ENCODE measurements around the gene CDC42BPB. TPM values are rescaled to one million over a fixed set of nuclear protein-coding genes. Genes with fewer than 3 reads are reported as not detected.
"Not testable (repeated sequence)": the region's sequence is repeated elsewhere in the genome, so short reads cannot be mapped to it uniquely, and the experiment has no call there.

The CDC42BPB gene
- total and polyA plus RNA-seq, 12 donors: 29.6 to 83.6 (median 69.3) TPM

DNA sequence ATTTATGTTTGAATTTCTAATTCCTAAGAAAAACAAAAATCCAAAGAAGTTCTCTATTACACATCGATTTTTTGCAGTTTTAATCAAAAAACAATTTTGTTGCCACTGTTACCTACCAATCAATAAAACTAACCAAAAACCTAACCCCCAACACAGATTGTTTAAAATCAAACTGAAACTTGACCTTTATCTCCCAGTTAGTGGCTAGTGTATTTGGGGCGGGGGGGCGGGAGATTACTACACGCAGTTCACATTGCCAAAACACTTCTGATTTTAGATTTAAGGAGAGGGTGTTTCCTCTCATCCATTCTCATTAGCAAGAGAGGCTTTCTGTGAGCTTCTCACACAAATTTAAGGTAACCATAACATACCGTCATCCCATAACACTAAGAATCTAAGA is 6.4 kb downstream of the CDC42BPB start:
- H3K4me1 ChIP-seq: peaks cover 5 to 76% (median 48%) of the 10 kb centered on the region in 9 donors
- no peak for ATAC-seq
- DNase-seq: no peak

DNA sequence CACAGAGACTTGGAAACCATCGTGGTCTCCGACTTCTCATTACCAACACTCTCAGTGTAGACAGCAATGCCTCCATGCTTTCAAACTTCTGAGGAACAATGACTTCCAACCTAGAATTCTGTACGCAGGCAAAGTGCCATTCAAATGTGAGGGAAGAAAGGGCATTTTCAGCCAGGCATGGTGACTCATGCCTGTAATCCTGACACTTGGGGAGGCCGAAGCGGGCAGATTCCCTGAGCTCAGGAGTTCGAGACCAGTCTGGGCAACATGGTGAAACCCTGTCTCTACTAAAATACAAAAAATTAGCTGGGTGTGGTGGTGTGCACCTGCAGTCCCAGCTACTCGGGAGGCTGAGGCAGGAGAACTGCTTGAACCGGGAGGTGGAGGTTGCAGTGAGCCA is 9.9 kb downstream of the CDC42BPB start:
- peaks cover 6 to 72% (median 37%) of the 10 kb centered on the region in 9 donors for H3K4me1 ChIP-seq
- intact Hi-C loops (cut with DNase I); ATAC-seq; H3K27ac ChIP-seq; DNase-seq; H3K4me3 ChIP-seq; H3K9me3 ChIP-seq; H3K27me3 ChIP-seq: not testable (repeated sequence)
- 92 to 95% methylated on average over 8 of the region's 8 CpGs for WGBS, 2 donors
- H3K36me3 ChIP-seq: peaks cover 0 to 19% (median 0%) of the 10 kb centered on the region in 9 donors

More for the DNA sequence above, 6.4 kb downstream of the CDC42BPB start:
- intact Hi-C loops (cut with DNase I): loop anchor here in 2 of 10 donors (10.0 kb wide), 2 partner anchors 456 to 794 kb away; partner anchors contain the start of genes PPP1R13B (in 1 of the 2) and RCOR1 (in 1 of the 2)
- Histone ChIP-seq H3K4me3 (no peak overlapping the region), H3K27me3 (no peaks in the 10 kb centered on the region), H3K27ac (no peak overlapping the region), H3K36me3 (peaks cover 0 to 28% (median 0%) of the 10 kb centered on the region in 9 donors), H3K9me3 (no peaks in the 10 kb centered on the region)
- WGBS, 2 donors: 64 to 68% methylated on average over 5 of the region's 5 CpGs
- TF ChIP-seq, protein P1, sequence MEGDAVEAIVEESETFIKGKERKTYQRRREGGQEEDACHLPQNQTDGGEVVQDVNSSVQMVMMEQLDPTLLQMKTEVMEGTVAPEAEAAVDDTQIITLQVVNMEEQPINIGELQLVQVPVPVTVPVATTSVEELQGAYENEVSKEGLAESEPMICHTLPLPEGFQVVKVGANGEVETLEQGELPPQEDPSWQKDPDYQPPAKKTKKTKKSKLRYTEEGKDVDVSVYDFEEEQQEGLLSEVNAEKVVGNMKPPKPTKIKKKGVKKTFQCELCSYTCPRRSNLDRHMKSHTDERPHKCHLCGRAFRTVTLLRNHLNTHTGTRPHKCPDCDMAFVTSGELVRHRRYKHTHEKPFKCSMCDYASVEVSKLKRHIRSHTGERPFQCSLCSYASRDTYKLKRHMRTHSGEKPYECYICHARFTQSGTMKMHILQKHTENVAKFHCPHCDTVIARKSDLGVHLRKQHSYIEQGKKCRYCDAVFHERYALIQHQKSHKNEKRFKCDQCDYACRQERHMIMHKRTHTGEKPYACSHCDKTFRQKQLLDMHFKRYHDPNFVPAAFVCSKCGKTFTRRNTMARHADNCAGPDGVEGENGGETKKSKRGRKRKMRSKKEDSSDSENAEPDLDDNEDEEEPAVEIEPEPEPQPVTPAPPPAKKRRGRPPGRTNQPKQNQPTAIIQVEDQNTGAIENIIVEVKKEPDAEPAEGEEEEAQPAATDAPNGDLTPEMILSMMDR (IDR thresholded peaks at IDR 0.05): no peak

DNA sequence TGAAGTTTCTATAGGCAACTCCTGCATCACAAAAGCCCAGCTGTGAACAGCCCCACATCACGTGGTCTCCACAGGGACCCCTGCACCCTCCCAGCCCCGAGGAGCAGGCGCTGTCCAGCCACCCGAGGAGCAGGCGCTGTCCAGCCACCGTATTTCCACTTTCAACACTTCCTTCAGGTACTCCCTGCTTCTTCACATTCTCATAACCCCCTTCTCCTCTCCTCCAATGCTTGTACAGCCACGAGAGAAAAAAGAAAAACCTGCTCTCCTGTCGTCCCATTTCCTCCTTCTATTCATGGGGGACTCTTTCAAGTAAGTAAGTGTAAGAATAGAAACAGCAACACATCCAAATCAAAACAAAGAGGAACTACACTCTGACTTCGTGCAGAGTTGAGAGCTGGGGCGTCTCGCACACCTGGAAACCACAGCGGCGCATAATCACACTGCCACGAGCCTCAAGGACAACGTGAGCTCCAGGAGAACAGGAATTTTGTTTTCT is 11.9 kb downstream of the CDC42BPB start:
- peaks cover 0 to 8% (median 0%) of the 10 kb centered on the region in 11 donors for H3K9me3 ChIP-seq
- TF ChIP-seq, protein P1 (IDR thresholded peaks at IDR 0.05): no peak
- H3K27me3 ChIP-seq: no peaks in the 10 kb centered on the region
- peaks cover 0 to 35% (median 6%) of the 10 kb centered on the region in 9 donors for H3K36me3 ChIP-seq
- DNase-seq: no peak
- ATAC-seq: peak in 3 of 8 donors; percentile 31 to 51 (median 33)
- peaks cover 6 to 57% (median 28%) of the 10 kb centered on the region in 9 donors for H3K4me1 ChIP-seq
- no peak overlapping the region for H3K27ac ChIP-seq
- H3K4me3 ChIP-seq: no peak overlapping the region
- intact Hi-C loops (cut with DNase I): no loop called here
- 31 to 35% methylated on average over 15 of the region's 15 CpGs for WGBS, 2 donors

DNA sequence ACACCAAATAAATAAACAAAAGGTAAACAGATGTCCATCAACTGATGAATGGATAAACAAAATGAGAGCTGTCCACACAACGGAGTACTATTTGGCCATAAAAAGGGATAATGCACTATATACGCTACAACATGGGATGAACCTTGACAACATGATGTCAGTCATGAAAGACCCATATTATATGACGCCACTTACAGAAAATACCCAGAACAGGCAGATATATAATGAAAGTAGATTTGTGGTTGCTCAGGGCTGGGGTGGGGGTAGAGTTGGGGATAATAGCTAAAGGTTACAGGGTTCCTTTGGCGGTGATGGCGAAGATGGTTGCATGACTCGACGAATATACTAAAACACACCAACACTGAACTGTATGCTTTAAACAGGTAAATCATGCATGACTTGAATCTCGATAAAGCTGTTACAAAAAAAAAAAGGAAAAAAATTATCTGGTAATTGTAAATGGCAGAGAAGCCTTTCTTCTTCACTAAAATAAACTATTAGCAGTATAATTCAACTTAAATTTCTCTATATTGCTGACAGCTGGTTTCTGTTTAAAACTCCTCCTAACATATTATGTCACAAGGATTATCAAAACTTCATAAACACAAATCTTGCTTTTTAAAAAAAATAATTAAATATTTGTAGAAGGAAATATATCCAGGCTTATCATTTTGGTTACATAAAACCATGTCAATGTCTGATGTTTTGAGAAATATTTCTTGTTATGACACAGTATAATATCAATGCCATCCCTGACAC is 13.9 kb downstream of the CDC42BPB start:
- ATAC-seq (no peak), DNase-seq (no peak)
- no peak overlapping the region for H3K27ac ChIP-seq
- WGBS, 2 donors: 96% methylated on average over 8 of the region's 8 CpGs
- H3K9me3 ChIP-seq: peaks cover 0 to 8% (median 0%) of the 10 kb centered on the region in 11 donors
- TF ChIP-seq, protein P1 (IDR thresholded peaks at IDR 0.05): no peak
- H3K4me3 ChIP-seq: no peak overlapping the region
- peaks cover 0 to 35% (median 6%) of the 10 kb centered on the region in 9 donors for H3K36me3 ChIP-seq
- H3K4me1 ChIP-seq: peaks cover 6 to 38% (median 21%) of the 10 kb centered on the region in 9 donors
- intact Hi-C loops (cut with DNase I): loop anchor here in 1 of 10 donors (1.0 kb wide), 1 partner anchor 47 kb away; no protein-coding TSS in a partner anchor
- no peaks in the 10 kb centered on the region for H3K27me3 ChIP-seq
